HEK293T (cell line): ENCODE results near the gene TECRL.

Source experiments
- CTCF ChIA-PET: fragments of 350-600 bp; formaldehyde crosslinking; extraction: SDS; loops from one replicate; lab custom pipeline; 2021; ENCODE audit warnings: antibody characterized with exemption, inconsistent platforms; lab: Yijun Ruan, JAX
- POLR2A ChIA-PET: fragments of 350-600 bp; formaldehyde crosslinking; extraction: SDS; loops from one replicate; lab custom pipeline; 2020; ENCODE audit warnings: antibody characterized with exemption, inconsistent platforms; lab: Yijun Ruan, JAX
- DNase-seq: peaks from one replicate; pipeline ENCODE4 v3.0.0; 2012; ENCODE audit warnings: mixed read lengths; ENCODE audit errors: extremely low spot score
- ARNT ChIP-seq: fragments of 450-650 bp; IDR thresholded peaks from 2 replicates; pipeline ENCODE4 v1.6.1; 2017; ENCODE audit warnings: mild to moderate bottlenecking
- BHLHE40 ChIP-seq: fragments of 450-650 bp; IDR thresholded peaks from 2 replicates; pipeline ENCODE4 v1.6.1; 2016; ENCODE audit warnings: mild to moderate bottlenecking, moderate library complexity, borderline replicate concordance
- CTBP1 ChIP-seq: fragments of 450-650 bp; IDR thresholded peaks from 2 replicates; pipeline ENCODE4 v1.6.1; 2016; ENCODE audit warnings: borderline replicate concordance
- ELF4 ChIP-seq: fragments of 450-650 bp; IDR thresholded peaks from 2 replicates; pipeline ENCODE4 v1.6.1; 2017; ENCODE audit warnings: antibody characterized with exemption
- FOXA1 ChIP-seq: fragments of 450-650 bp; IDR thresholded peaks from 2 replicates; pipeline ENCODE4 v1.6.1; 2016; ENCODE audit warnings: mild to moderate bottlenecking
- FOXK2 ChIP-seq: fragments of 450-650 bp; IDR thresholded peaks from 2 replicates; pipeline ENCODE4 v1.6.1; 2016; ENCODE audit warnings: mild to moderate bottlenecking
- FOXM1 ChIP-seq: fragments of 450-650 bp; IDR thresholded peaks from 2 replicates; pipeline ENCODE4 v1.6.1; 2017; ENCODE audit warnings: mild to moderate bottlenecking, borderline replicate concordance
- HDGF ChIP-seq: fragments of 450-650 bp; IDR thresholded peaks from 2 replicates; pipeline ENCODE4 v1.6.1; 2017; ENCODE audit warnings: antibody characterized with exemption, borderline replicate concordance
- L3MBTL2 ChIP-seq: fragments of 450-650 bp; conservative IDR thresholded peaks from 2 replicates; pipeline ENCODE4 v1.6.1; 2016; ENCODE audit warnings: mild to moderate bottlenecking
- LEF1 ChIP-seq: fragments of 450-650 bp; IDR thresholded peaks from 2 replicates; pipeline ENCODE4 v1.6.1; 2017; ENCODE audit warnings: mild to moderate bottlenecking, borderline replicate concordance
- NFRKB ChIP-seq: fragments of 450-650 bp; IDR thresholded peaks from 2 replicates; pipeline ENCODE4 v1.6.1; 2016; ENCODE audit warnings: mild to moderate bottlenecking, moderate library complexity
- PKNOX1 ChIP-seq: fragments of 450-650 bp; IDR thresholded peaks from 2 replicates; pipeline ENCODE4 v1.6.1; 2016
- SP1 ChIP-seq: fragments of 450-650 bp; IDR thresholded peaks from 2 replicates; pipeline ENCODE4 v1.6.1; 2017
- SUZ12 ChIP-seq: fragments of 450-650 bp; IDR thresholded peaks from 2 replicates; pipeline ENCODE4 v1.6.1; 2016; ENCODE audit warnings: mild to moderate bottlenecking
- TARDBP ChIP-seq: fragments of 450-650 bp; IDR thresholded peaks from 2 replicates; pipeline ENCODE4 v1.6.1; 2016
- ZNF384 ChIP-seq: fragments of 450-650 bp; IDR thresholded peaks from 2 replicates; pipeline ENCODE4 v1.6.1; 2016

The TECRL gene

GRCh38 chr4:64327237-64327636, 82.0 kb downstream of the TECRL start:
- no peak for DNase-seq
- TF ChIP-seq ZNF384 (no peak), FOXM1 (no peak), CTBP1 (no peak), ARNT (no peak), LEF1 (no peak), FOXK2 (no peak)
- ChIA-PET CTCF (no interaction called here), POLR2A (no interaction called here)

DNA sequence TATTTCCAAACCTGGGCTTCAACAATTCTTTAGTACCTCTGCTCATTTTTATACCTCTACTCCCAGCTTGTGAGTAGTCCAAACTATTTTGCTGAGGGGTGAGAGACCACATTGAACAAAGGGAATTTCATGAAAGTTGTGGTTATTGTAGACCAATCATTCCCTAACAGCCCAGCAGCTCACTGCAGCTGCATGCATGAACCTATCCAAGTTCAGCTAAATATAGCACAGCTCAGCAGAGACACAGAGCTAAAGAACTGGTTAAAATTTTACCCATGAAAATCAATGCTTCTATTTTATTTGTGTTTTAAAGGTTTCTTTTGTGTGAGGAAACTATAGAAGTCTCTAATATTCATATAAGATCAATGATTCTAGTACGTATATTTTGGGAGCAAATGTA, 82.7 kb downstream of the TECRL start:
- CTCF ChIA-PET: no interaction called here
- POLR2A ChIA-PET: no interaction called here
- no peak for DNase-seq
- TF ChIP-seq FOXA1: no peak
- no peak for TF ChIP-seq PKNOX1
- TF ChIP-seq HDGF: no peak
- TF ChIP-seq SP1: no peak
- TF ChIP-seq LEF1: no peak
- TF ChIP-seq CTBP1: no peak
- no peak for TF ChIP-seq ZNF384
- TF ChIP-seq NFRKB: no peak
- TF ChIP-seq FOXK2: no peak
- TF ChIP-seq FOXM1: no peak
- TF ChIP-seq ARNT: no peak
- TF ChIP-seq L3MBTL2: no peak
- TF ChIP-seq SUZ12: no peak
- no peak for TF ChIP-seq ELF4

GRCh38 chr4:64306255-64306565, 103.0 kb downstream of the TECRL start:
- no peak for DNase-seq
- POLR2A ChIA-PET: no interaction called here
- TF ChIP-seq ARNT: no peak
- TF ChIP-seq TARDBP: no peak
- no peak for TF ChIP-seq ELF4
- no peak for TF ChIP-seq ZNF384
- no peak for TF ChIP-seq FOXM1
- no peak for TF ChIP-seq FOXA1
- no peak for TF ChIP-seq CTBP1
- TF ChIP-seq L3MBTL2: no peak
- no peak for TF ChIP-seq FOXK2
- no peak for TF ChIP-seq BHLHE40
- no peak for TF ChIP-seq SP1
- no peak for TF ChIP-seq SUZ12
- no peak for TF ChIP-seq PKNOX1
- no peak for TF ChIP-seq HDGF
- no peak for TF ChIP-seq NFRKB
- CTCF ChIA-PET: no interaction called here

DNA sequence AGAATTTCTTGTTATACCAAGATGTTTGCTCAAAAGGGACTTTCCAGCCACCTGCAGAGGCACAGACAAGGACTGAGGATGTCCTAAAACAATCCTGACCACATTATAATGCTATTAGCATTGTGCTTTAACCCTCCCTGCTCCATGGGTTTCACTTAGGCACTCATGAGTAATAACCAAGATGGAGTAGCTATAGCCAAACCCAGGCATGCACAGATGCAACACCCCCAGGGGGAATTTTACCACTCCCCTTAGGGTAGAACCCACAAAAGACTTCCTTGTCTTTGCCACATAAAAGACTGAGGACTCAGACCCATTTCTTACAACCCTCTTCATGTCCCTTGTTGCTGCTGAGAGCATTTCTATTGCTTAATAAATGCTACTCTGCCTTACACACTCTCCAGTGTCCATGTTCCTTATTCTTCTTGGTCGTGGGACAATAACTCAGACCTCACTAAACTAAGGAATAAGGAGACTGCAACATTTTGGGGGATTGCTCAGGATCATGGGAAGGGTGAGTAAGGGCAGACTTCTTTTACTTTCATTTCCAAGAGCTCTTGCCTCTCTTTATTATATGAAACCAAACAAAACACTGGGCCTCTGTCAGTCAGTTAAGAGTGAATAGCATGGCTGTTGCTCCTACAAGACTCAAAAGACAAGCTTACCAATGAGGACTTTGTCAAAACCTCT, 103.5 kb downstream of the TECRL start:
- no peak for DNase-seq
- no peak for TF ChIP-seq HDGF
- no peak for TF ChIP-seq SUZ12
- TF ChIP-seq ARNT: no peak
- no peak for TF ChIP-seq FOXA1
- no peak for TF ChIP-seq ELF4
- TF ChIP-seq NFRKB: no peak
- no peak for TF ChIP-seq PKNOX1
- TF ChIP-seq ZNF384: no peak
- TF ChIP-seq FOXK2: no peak
- ChIA-PET POLR2A (no interaction called here), CTCF (no interaction called here)

DNA sequence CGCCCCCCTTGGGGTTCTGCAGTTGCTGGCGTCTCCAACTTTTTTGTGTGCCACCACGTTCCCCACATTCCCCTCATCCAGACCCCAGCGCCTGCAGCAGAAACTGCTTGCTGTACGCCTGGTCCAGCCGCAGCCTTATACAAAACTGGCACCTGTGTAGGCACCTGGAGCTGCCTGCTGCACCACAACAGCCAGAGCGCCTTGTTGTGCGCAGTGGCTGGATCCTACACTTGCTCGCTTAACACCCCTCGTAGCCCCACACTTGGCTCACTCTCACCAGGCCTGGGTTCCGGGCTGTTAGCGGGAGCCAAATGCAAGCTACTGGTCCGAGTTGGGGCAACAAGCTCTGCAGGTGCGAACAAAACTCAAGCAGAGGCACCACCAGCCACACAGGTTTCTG, 136.8 kb downstream of the TECRL start:
- CTCF ChIA-PET: no interaction called here
- POLR2A ChIA-PET: no interaction called here
- DNase-seq: no peak
- TF ChIP-seq L3MBTL2: no peak
- no peak for TF ChIP-seq BHLHE40
- TF ChIP-seq NFRKB: no peak
- no peak for TF ChIP-seq ELF4
- no peak for TF ChIP-seq SP1
- no peak for TF ChIP-seq PKNOX1
- no peak for TF ChIP-seq FOXA1
- no peak for TF ChIP-seq ARNT
- no peak for TF ChIP-seq SUZ12
- no peak for TF ChIP-seq LEF1

DNA sequence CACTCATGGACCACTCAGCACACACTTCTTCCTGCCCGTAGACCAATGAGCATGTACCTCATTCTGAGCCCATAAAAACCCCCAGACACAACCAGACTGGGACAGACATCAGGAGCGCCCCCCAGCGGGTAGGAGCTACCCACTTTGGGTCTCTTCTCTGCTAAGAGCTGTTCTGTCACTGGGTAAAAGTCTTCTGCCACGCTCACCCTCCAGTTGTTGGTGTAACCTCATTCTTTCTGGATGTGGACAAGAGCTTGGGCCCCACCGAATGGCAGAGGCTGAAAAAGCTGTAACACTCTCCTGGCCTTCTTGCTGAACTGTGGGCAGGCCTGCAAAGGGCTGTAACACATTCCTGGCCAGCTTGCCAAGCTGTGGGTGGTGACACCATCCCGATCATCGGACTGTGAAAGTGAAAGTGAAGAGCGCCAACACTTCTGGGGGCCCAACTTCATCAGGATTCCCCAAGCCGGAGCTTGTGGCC, 137.6 kb downstream of the TECRL start:
- ChIA-PET CTCF (no interaction called here), POLR2A (no interaction called here)
- no peak for DNase-seq
- TF ChIP-seq NFRKB (no peak), FOXK2 (no peak), ELF4 (no peak), ZNF384 (no peak), ARNT (no peak), L3MBTL2 (no peak), SP1 (no peak), FOXA1 (no peak), PKNOX1 (no peak), FOXM1 (no peak), HDGF (no peak), BHLHE40 (no peak)
